Activated naive CD8-positive, alpha-beta T cell treated with anti-CD3 and anti-CD28 coated beads for 36 hours (primary cell): ENCODE measurements around the gene MLPH. TPM values are rescaled to one million over a fixed set of nuclear protein-coding genes. Genes with fewer than 3 reads are reported as not detected.
"Not testable (repeated sequence)": the region's sequence is repeated elsewhere in the genome, so short reads cannot be mapped to it uniquely, and the experiment has no call there.

ENCODE experiments used
- DNase-seq: peaks from one replicate; pipeline ENCODE4 v3.0.0; 2021
- H3K27ac Mint-ChIP-seq: one replicate; pipeline ENCODE4 v1.8.0; 2022; ENCODE audit warnings: mild to moderate bottlenecking, moderate library complexity, mixed read lengths
- H3K27me3 Mint-ChIP-seq: one replicate; pipeline ENCODE4 v1.8.0; 2022; ENCODE audit warnings: mild to moderate bottlenecking, mixed read lengths
- H3K36me3 Mint-ChIP-seq: one replicate; pipeline ENCODE4 v1.8.0; 2021; ENCODE audit warnings: mild to moderate bottlenecking, mixed read lengths
- H3K4me1 Mint-ChIP-seq: one replicate; pipeline ENCODE4 v1.8.0; 2021; ENCODE audit warnings: mixed read lengths
- H3K4me3 Mint-ChIP-seq: one replicate; pipeline ENCODE4 v1.8.0; 2022; ENCODE audit warnings: mild to moderate bottlenecking, moderate library complexity, mixed read lengths
- H3K9me3 Mint-ChIP-seq: one replicate; pipeline ENCODE4 v1.8.0; 2022; ENCODE audit warnings: mixed read lengths
- total RNA-seq, 2 experiments: library from RNA; stranded (reverse); gene quantifications; one replicate each; pipeline ENCODE4 v1.2.3, GENCODE V29; 2021

MLPH gene
- total RNA-seq, 2 experiments from 2014 or later, result not detected

DNA sequence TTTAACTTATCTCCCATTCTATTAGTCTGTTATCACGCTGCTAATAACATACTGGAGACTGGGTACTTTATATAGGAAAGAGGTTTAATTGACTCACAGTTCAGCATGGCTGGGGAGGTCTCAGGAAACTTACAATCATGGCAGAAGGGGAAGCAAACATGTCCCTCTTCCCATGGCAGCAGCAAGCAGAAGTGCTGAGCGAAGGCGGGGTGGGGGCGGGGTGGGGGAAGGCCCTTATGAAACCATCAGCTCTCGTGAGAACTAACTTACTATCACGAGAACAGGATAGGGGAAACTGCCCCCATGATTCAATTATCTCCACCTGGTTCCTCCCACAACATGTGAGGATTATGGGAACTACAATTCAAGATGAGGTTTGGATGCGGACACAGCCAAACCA, 17.6 kb upstream of the MLPH start:
- not testable (repeated sequence) for H3K27ac Mint-ChIP-seq, H3K9me3 Mint-ChIP-seq, DNase-seq, H3K27me3 Mint-ChIP-seq, H3K4me1 Mint-ChIP-seq, H3K4me3 Mint-ChIP-seq, H3K36me3 Mint-ChIP-seq

DNA sequence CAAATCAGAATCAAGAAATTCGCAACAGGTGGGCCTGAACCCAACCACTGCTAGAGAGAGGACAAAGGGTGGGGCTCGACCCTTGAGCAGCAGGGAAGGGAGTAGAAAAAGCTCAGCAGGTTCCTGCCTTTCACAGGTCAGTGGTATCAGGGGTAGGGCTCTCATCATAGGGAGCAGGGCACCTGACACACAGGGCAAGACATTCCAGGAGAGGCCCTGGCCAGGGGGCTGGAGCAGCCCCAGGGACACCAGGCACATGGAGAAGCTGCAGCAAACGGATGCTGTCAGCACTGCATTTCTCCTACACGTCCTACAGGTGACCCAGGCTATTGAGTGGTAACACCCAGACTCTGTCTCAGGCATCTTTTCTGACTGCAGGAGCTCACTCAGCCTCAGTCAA, 17.2 kb upstream of the MLPH start:
- Mint-ChIP-seq H3K27ac (no peak overlapping the region), H3K4me3 (no peak overlapping the region), H3K36me3 (no peaks in the 10 kb centered on the region), H3K27me3 (no peaks in the 10 kb centered on the region), H3K9me3 (no peaks in the 10 kb centered on the region), H3K4me1 (peaks cover 8% of the 10 kb centered on the region)
- no peak for DNase-seq

GRCh38 chr2:237470914-237471313, 16.1 kb upstream of the MLPH start:
- Mint-ChIP-seq H3K9me3 (no peaks in the 10 kb centered on the region), H3K27me3 (peaks cover 2% of the 10 kb centered on the region), H3K4me3 (no peak overlapping the region), H3K4me1 (peaks cover 11% of the 10 kb centered on the region), H3K36me3 (no peaks in the 10 kb centered on the region), H3K27ac (no peak overlapping the region)
- DNase-seq, result no peak

DNA sequence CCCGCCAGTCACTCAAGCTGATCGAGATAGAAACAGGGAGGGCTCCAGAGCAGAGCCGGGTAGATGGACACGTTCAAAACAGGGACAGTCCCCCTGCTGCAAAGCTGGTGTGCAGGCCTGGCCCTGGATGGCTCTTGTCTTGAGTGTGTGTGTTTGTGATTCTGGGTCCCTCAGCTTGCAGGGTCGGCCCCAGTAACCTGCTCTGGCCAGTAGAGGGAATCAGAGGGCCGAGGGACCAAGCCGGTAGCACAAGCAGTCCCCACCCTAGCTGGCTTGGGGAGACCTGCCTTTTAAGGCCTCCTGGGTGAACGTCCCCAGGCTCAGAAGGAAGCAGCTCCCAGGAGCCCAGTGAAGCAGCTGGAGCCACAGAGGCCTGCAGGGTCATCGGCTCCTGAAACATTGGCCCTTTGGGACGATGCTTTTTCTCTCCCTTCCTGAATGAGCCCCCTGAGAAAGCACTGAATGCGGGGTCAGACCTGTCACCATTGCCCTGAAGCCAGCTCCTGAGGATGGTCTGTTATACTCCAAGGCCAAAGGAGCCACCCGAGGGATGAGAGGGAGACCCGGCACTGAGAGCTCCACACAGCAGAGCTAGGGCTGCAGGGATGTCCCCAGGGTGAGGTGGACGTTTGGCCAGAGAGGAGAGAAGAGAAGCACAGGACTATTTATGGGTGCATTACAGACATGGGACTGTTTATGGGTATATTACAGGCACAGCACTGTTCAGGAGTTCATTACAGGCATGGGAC, 15.4 kb upstream of the MLPH start:
- H3K36me3 Mint-ChIP-seq, result no peaks in the 10 kb centered on the region
- peak; percentile 54 for DNase-seq

GRCh38 chr2:237472187-237472712, 14.8 kb upstream of the MLPH start:
- H3K4me1 Mint-ChIP-seq, result peaks cover 13% of the 10 kb centered on the region
- no peaks in the 10 kb centered on the region for H3K9me3 Mint-ChIP-seq
- no peak overlapping the region for H3K27ac Mint-ChIP-seq
- H3K4me3 Mint-ChIP-seq, result no peak overlapping the region
- H3K36me3 Mint-ChIP-seq, result no peaks in the 10 kb centered on the region
- peaks cover 15% of the 10 kb centered on the region for H3K27me3 Mint-ChIP-seq
- DNase-seq, result no peak

More for the DNA sequence above, 15.4 kb upstream of the MLPH start:
- peaks cover 13% of the 10 kb centered on the region for H3K4me1 Mint-ChIP-seq
- no peak overlapping the region for H3K4me3 Mint-ChIP-seq
- H3K27me3 Mint-ChIP-seq, result peaks cover 9% of the 10 kb centered on the region
- no peak overlapping the region for H3K27ac Mint-ChIP-seq
- H3K9me3 Mint-ChIP-seq, result no peaks in the 10 kb centered on the region

- no peak overlapping the region for H3K4me3 Mint-ChIP-seq
- H3K27ac Mint-ChIP-seq, result no peak overlapping the region
- H3K27me3 Mint-ChIP-seq, result peaks cover 22% of the 10 kb centered on the region
- H3K9me3 Mint-ChIP-seq, result no peaks in the 10 kb centered on the region
- H3K4me1 Mint-ChIP-seq, result peaks cover 13% of the 10 kb centered on the region
- DNase-seq, result no peak
- no peaks in the 10 kb centered on the region for H3K36me3 Mint-ChIP-seq
Observed at GRCh38 chr2:237472909-237473877, 13.9 kb upstream of the MLPH start.

DNA sequence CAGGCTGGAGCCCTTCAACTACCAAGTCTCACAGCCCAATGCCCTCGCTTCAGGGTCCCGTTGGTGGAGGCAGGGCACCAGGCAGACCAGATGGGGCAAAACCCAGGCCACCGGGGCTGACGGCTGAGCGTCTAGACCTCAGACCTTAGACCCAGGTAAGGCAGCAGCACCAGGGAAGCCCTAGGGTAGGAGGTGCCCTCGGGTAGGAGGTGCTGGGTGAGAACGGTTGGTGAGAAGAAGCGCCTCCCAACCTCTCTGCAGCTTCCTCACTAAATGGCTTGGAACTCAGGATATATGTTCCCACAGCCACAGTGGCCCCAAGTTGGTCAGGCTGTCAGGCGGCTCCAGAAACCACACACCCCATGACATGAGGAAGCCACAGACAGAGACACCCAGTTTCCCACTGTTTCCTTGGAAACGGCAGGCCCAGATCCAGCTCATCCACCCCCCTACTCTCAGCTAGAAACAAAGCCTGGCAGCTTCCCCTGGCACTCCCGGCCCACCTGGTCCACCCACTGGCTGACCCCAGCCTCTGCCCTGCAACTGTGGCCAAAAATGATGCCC, 13.1 kb upstream of the MLPH start:
- Mint-ChIP-seq H3K4me3 (no peak overlapping the region), H3K36me3 (no peaks in the 10 kb centered on the region), H3K4me1 (peaks cover 13% of the 10 kb centered on the region)

GRCh38 chr2:237474442-237474911, 12.6 kb upstream of the MLPH start:
- H3K4me3 Mint-ChIP-seq, result peak overlapping the region; percentile 77
- H3K9me3 Mint-ChIP-seq, result no peaks in the 10 kb centered on the region
- peaks cover 13% of the 10 kb centered on the region for H3K4me1 Mint-ChIP-seq
- no peaks in the 10 kb centered on the region for H3K36me3 Mint-ChIP-seq
- DNase-seq, result no peak
- H3K27ac Mint-ChIP-seq, result peak overlapping the region; percentile 73
- H3K27me3 Mint-ChIP-seq, result peaks cover 22% of the 10 kb centered on the region

More for the DNA sequence above, 13.1 kb upstream of the MLPH start:
- DNase-seq, result no peak
- H3K27ac Mint-ChIP-seq, result no peak overlapping the region
- H3K9me3 Mint-ChIP-seq, result no peaks in the 10 kb centered on the region
- peaks cover 22% of the 10 kb centered on the region for H3K27me3 Mint-ChIP-seq

DNA sequence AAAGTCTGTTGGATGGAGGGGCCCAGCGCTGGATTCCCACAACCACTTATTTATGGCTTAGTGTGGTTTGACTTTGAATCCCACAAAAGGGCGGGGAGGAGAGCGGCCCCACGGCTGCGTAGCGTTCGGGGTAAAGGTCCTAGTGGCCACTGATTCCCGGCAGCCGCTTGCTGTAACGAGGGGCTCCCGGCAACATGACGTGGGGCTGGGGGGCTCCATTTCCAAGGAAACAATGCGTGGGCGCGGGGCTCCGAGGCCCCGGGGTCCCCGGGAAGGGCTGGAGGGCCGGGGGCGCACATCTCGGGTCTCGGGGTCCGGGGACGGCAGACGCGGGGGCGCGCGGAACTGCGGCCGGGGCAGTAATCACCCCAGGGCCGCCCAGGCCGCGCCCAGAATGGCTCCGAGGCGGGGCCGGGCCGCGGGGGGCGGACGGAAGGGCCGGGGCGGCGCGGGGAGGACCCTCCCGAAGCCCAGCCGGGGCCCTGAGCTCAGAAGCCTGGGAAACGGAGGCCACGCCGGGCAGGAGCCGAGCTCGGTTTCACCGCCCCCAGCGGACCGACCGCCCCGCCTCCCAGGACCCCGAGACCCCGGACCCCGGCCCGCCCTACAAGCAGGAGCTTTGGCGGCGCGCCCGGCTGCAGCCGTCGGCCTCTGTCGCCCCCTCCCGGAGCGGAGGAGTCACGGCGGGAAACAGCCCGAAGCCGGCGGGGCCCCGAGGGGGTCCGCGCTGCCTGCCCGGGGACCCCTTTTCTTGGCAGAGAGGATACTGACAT, 11.9 kb upstream of the MLPH start:
- no peaks in the 10 kb centered on the region for H3K9me3 Mint-ChIP-seq
- peak overlapping the region; percentile 77 for H3K4me3 Mint-ChIP-seq
- DNase-seq, result peak; percentile 78
- H3K27ac Mint-ChIP-seq, result peak overlapping the region; percentile 73
- peaks cover 12% of the 10 kb centered on the region for H3K4me1 Mint-ChIP-seq
- H3K27me3 Mint-ChIP-seq, result peaks cover 22% of the 10 kb centered on the region
- no peaks in the 10 kb centered on the region for H3K36me3 Mint-ChIP-seq

DNA sequence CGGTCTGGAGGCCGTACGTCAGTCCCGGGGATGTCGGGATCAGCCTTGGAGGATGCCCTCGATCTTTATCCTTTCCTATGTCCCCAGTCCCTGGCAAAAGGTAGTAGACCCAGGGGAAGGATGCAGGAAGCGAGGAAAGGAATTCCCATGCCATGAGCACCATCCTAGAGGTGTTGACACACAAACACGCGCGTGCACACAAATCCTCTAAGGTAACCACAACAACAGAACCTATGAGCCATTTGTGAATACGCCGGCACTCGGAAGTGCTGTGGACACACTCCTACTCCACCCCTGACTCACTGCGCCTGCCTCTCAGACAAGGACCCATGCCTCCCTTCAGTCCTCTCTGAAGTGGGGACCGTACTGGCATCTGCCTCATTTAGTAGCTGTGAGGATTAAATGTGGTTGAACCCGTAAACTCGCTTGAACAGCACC, 11.3 kb upstream of the MLPH start:
- peak; percentile 28 for DNase-seq
- Mint-ChIP-seq H3K36me3 (no peaks in the 10 kb centered on the region), H3K27ac (peak overlapping the region; percentile 23), H3K27me3 (peaks cover 26% of the 10 kb centered on the region), H3K9me3 (no peaks in the 10 kb centered on the region), H3K4me3 (peak overlapping the region; percentile 57), H3K4me1 (peaks cover 12% of the 10 kb centered on the region)

- Mint-ChIP-seq H3K4me1 (peaks cover 12% of the 10 kb centered on the region), H3K27me3 (peaks cover 31% of the 10 kb centered on the region), H3K27ac (no peak overlapping the region), H3K9me3 (no peaks in the 10 kb centered on the region), H3K4me3 (no peak overlapping the region), H3K36me3 (no peaks in the 10 kb centered on the region)
- DNase-seq, result no peak
Observed at GRCh38 chr2:237478095-237478494, 9.0 kb upstream of the MLPH start.

DNA sequence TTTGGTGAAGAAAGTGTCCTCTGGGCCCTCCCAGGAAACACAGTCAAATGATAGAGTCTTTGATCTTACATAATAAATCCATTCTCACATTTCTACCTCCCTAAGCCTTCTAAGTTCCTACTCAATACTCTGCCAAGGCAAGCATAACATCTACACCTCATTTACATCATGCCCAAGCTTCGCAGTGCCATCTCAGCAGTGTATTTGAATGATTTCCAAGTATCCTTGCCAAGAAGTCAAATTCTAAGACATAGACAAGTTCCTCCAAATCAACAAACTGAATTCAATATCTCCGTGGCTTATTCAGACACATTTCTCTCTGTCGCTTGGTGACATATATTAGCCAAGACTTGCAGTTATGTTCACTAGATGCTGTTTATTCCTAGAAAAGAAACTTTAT, 8.1 kb upstream of the MLPH start:
- Mint-ChIP-seq H3K27ac (no peak overlapping the region), H3K4me3 (no peak overlapping the region)

DNA sequence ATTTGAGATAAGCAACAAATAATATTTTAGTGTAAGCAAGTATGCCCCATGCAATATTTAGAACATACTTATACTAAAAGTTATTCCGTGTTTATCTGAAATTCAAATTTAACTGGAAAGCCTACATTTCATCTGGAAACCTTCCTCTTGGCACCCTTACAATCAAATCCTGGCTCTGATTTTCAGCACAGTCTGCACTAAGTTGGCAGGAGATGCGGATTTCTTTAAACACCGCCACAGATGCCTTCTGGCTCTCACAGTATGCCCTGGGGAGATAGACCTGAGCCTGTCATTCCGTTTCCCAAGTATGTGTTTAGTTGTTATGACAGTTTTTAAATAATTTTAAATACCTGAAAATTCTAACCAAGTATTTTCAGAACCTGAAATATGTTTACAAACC, 7.3 kb upstream of the MLPH start:
- Mint-ChIP-seq H3K36me3 (no peaks in the 10 kb centered on the region), H3K9me3 (no peaks in the 10 kb centered on the region), H3K27me3 (peaks cover 43% of the 10 kb centered on the region), H3K4me1 (peaks cover 6% of the 10 kb centered on the region), H3K4me3 (no peak overlapping the region), H3K27ac (no peak overlapping the region)
- DNase-seq, result no peak

More for the DNA sequence above, 8.1 kb upstream of the MLPH start:
- H3K36me3 Mint-ChIP-seq, result no peaks in the 10 kb centered on the region
- no peaks in the 10 kb centered on the region for H3K9me3 Mint-ChIP-seq
- H3K4me1 Mint-ChIP-seq, result peaks cover 12% of the 10 kb centered on the region
- H3K27me3 Mint-ChIP-seq, result peaks cover 35% of the 10 kb centered on the region
- no peak for DNase-seq

DNA sequence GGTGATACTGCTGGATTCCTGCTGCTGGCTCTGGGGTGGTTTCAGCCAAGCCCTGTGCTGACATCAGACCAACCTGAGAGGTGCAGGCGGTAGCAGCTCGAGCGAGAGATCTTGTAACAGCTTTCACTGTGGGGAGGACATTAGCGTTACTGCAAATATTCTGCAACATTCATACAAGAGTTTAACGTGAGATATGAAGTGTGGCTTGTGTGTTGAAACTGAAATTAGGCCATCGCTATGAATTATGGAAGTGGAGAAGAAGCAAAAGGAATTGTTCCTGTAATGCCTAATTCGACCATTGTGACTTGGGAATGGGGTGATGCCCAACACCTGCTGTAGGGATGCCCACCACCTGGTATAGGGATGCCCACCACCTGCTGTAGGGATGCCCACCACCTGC, 6.5 kb upstream of the MLPH start:
- Mint-ChIP-seq H3K4me1 (peaks cover 5% of the 10 kb centered on the region), H3K9me3 (no peaks in the 10 kb centered on the region), H3K36me3 (no peaks in the 10 kb centered on the region), H3K27me3 (peaks cover 50% of the 10 kb centered on the region), H3K4me3 (no peak overlapping the region), H3K27ac (no peak overlapping the region)
- DNase-seq, result no peak
